Upper lobe of left lung (tissue), 4 donors: ENCODE results near the gene SULF2.

Source experiments
- POLR2A ChIP-seq, 4 donors: fragments of 450-650 bp; IDR thresholded peaks; one replicate each; pipeline ENCODE4 v1.5.1; 2016 to 2017; ENCODE audit warnings: antibody characterized with exemption in 4 of 4, mild to moderate bottlenecking in 2 of 4
- POLR2AphosphoS5 ChIP-seq, 2 donors: sonication (generic); formaldehyde crosslinking; IDR thresholded peaks; one replicate each; pipeline ENCODE4 v1.5.1; 2017; ENCODE audit warnings: antibody characterized with exemption in 2 of 2
- TF ChIP-seq, protein P1 (sequence below), 6 experiments: fragments of 450-650 bp in 4 of 6; fragments of 200-600 bp in 2 of 6; sonication (generic) in 2 of 6; IDR thresholded peaks; one replicate each; pipeline ENCODE4 v1.5.1; 2016 to 2019; ENCODE audit warnings: antibody characterized with exemption in 6 of 6

DNA sequence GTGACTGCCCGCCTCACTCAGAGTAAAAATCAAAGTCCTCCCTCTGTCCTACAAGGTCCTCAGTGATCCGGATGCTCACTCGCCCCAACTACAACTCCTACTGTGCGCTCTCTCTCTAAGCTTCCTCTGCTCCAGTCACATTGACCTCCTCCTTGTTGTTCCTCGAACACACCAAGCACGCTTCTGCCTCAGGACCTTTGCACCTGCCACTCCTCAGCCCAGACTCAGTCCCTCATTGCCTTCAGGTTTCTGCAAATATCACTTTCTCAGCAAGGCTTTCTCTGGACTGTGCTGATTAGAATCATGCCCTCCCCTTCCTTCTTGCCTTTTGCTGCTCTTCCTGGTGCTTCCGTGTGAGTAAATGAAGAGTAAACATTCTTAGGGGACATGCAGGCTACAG, 41.6 kb downstream of the SULF2 start:
- TF ChIP-seq POLR2A (IDR thresholded peaks at IDR 0.05) (no peak), POLR2AphosphoS5 (IDR thresholded peaks at IDR 0.05) (no peak)
- TF ChIP-seq, protein P1, sequence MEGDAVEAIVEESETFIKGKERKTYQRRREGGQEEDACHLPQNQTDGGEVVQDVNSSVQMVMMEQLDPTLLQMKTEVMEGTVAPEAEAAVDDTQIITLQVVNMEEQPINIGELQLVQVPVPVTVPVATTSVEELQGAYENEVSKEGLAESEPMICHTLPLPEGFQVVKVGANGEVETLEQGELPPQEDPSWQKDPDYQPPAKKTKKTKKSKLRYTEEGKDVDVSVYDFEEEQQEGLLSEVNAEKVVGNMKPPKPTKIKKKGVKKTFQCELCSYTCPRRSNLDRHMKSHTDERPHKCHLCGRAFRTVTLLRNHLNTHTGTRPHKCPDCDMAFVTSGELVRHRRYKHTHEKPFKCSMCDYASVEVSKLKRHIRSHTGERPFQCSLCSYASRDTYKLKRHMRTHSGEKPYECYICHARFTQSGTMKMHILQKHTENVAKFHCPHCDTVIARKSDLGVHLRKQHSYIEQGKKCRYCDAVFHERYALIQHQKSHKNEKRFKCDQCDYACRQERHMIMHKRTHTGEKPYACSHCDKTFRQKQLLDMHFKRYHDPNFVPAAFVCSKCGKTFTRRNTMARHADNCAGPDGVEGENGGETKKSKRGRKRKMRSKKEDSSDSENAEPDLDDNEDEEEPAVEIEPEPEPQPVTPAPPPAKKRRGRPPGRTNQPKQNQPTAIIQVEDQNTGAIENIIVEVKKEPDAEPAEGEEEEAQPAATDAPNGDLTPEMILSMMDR (IDR thresholded peaks at IDR 0.05), result no peak
